Measurements from ENCODE around the gene GOLGA6B.
"Not testable (repeated sequence)": the region's sequence is repeated elsewhere in the genome, so short reads cannot be mapped to it uniquely, and the experiment has no call there.

The GOLGA6B gene

DNA sequence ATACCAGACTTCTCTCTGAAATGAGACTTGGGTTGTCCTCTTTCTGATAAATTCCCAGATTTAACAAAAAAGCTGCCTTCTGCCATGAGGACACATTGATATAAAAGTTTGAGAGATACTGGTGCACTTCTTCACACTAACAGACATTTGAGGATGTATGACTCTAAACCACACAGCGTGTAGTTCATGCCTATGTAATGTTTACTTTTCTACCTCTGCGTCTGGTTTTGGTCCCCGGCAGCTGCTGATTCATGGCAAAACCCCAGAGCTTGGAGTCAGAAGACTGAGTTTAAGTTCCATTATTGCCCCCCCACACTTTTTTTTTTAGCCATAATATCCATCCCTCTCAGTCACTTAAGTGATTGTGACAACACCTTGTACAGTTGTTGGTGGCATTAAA, 1.5 kb downstream of the GOLGA6B start:
- not testable (repeated sequence) for H3K9ac ChIP-seq; H3K4me2 ChIP-seq (ENCODE audit: low read length); H3K27ac ChIP-seq; H3K36me3 ChIP-seq (ENCODE audit: control insufficient read depth, insufficient read depth, low read length); H2AFZ ChIP-seq; H3K27me3 ChIP-seq (ENCODE audit: control insufficient read depth, insufficient read depth, low read length); H3K79me2 ChIP-seq; H3K4me3 ChIP-seq (ENCODE audit: low read depth, low read length); H3K9me3 ChIP-seq (ENCODE audit: control insufficient read depth, low read length); H3K4me1 ChIP-seq

DNA sequence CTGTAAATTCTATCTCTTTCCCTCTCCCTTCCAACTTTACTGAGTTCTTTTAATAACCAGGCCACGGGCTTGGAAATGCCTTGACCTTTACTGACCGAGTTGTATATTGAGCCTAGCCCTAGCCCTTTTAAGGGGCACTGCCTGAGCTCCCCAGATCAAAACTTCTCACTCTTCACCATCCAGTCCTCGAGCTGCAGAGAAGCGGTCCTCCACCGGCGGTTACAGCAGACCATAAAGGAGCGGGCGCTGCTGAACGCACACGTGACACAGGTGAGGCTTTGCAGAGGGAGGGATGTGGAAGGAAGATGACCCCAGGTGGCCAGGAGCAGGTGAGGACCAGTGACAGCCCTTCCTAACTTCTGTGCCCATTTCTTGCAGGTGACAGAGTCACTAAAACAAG, 6.6 kb downstream of the GOLGA6B start:
- not testable (repeated sequence) for H3K36me3 ChIP-seq (ENCODE audit: control insufficient read depth, insufficient read depth, low read length); H3K27me3 ChIP-seq (ENCODE audit: control insufficient read depth, insufficient read depth, low read length); H3K27ac ChIP-seq; H3K79me2 ChIP-seq; H3K4me1 ChIP-seq; H3K4me3 ChIP-seq (ENCODE audit: low read depth, low read length); H2AFZ ChIP-seq; H3K9me3 ChIP-seq (ENCODE audit: control insufficient read depth, low read length); H3K9ac ChIP-seq; H3K4me2 ChIP-seq (ENCODE audit: low read length)

DNA sequence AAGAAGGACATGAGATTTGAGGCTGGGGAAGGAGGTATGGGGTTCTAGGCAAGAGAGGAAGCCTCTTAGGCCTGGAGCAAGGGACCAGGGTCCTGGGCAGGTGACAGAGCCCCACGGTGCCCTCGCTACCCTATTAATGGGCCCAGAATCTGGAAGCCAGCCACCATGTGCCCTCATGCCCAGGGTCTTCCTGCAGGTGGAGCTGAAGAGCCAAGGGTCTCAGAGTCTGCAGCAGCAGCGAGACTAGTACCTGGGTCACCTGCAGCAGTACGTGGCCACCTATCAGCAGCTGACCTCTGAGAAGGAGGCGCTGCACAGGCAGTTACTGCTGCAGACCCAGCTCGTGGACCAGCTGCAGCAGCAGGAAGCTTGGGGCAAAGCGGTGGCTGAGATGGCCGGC, 9.4 kb downstream of the GOLGA6B start:
- H3K27me3 ChIP-seq (ENCODE audit: control insufficient read depth, insufficient read depth, low read length); H3K4me3 ChIP-seq (ENCODE audit: low read depth, low read length); H3K4me2 ChIP-seq (ENCODE audit: low read length); H3K36me3 ChIP-seq (ENCODE audit: control insufficient read depth, insufficient read depth, low read length); H3K27ac ChIP-seq; H3K4me1 ChIP-seq; H3K79me2 ChIP-seq; H2AFZ ChIP-seq; H3K9me3 ChIP-seq (ENCODE audit: control insufficient read depth, low read length); H3K9ac ChIP-seq: not testable (repeated sequence)

DNA sequence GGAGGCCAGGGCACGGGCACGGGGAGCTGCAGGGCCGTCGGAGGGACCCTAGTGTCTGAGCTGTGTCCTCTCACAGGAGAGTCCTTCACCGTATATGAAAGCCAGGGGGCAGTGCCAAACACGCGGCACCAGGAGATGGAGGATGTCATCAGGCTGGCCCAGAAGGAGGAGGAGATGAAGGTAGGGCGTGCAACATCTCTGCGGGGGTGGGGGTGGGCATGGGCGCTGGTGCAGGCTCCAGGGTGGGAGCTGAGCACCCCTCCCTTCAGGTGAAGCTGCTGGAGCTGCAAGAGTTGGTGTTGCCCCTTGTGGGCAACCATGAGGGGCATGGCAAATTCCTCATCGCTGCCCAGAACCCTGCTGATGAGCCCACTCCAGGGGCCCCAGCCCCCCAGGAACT, 11.2 kb downstream of the GOLGA6B start:
- not testable (repeated sequence) for H3K4me3 ChIP-seq (ENCODE audit: low read depth, low read length); H3K4me1 ChIP-seq; H3K9me3 ChIP-seq (ENCODE audit: control insufficient read depth, low read length); H2AFZ ChIP-seq; H3K27me3 ChIP-seq (ENCODE audit: control insufficient read depth, insufficient read depth, low read length); H3K4me2 ChIP-seq (ENCODE audit: low read length); H3K36me3 ChIP-seq (ENCODE audit: control insufficient read depth, insufficient read depth, low read length); H3K9ac ChIP-seq; H3K27ac ChIP-seq; H3K79me2 ChIP-seq

DNA sequence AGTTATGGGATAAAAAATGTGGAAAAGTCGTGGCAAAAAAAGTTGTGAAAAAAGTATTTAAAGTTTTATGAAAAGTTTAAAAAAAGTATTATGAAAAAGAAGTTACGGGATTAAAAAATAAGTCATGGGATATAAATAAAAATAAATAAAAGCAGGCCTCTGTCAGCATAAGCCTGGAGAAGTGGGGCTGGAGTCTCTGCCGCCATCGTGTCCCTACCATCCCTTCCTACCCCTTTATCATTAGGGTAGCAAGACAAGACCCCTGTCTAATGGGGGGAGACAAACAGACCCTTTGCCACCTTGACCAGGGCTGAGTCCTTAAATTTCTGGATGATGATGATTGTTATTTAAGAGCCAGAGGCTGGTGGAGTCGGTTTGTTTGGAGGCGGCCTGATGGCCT, 15.3 kb downstream of the GOLGA6B start:
- not testable (repeated sequence) for H3K79me2 ChIP-seq; H3K36me3 ChIP-seq (ENCODE audit: control insufficient read depth, insufficient read depth, low read length); H3K9me3 ChIP-seq (ENCODE audit: control insufficient read depth, low read length); H3K4me3 ChIP-seq (ENCODE audit: low read depth, low read length); H3K27me3 ChIP-seq (ENCODE audit: control insufficient read depth, insufficient read depth, low read length); H3K27ac ChIP-seq; H2AFZ ChIP-seq; H3K4me2 ChIP-seq (ENCODE audit: low read length); H3K9ac ChIP-seq; H3K4me1 ChIP-seq

DNA sequence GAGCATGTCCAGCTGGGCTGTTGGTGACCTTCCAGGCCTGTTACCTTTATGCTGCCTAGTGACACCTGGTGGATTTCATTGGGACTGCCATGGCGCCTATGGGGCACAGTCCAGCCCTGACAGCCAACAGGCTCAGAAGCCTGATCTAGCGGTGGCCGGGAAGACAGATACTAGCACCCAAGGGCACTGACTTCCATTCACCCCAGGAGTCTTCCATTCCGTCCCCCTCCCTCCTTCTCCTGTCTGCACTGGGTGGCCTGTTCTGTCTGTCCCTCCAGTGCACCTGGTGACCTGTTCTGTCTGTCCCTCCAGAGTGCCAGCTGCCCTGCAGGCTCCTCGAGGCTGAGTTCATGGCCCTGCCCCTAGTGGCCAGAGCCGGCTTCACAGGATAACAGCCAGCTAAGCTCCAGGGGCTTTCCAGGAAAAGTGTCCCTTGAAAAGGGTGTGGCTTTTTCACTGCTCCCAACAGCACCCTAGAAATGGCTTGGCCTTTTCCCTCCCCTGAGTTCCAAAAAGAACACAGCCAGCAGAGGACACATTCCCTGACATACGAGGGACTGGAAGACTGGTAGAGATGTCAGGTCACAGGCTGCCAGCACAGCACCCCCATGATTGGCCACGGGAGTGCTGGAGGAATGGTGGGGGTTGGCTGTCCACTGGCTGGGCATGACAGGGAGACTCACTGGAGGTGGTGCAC, 16.3 kb downstream of the GOLGA6B start:
- not testable (repeated sequence) for H3K9ac ChIP-seq; H3K36me3 ChIP-seq (ENCODE audit: control insufficient read depth, insufficient read depth, low read length); H3K27ac ChIP-seq; H3K4me1 ChIP-seq; H3K27me3 ChIP-seq (ENCODE audit: control insufficient read depth, insufficient read depth, low read length); H3K9me3 ChIP-seq (ENCODE audit: control insufficient read depth, low read length); H3K79me2 ChIP-seq
- Histone ChIP-seq H3K4me2 (ENCODE audit: low read length) (peak overlapping the region; percentile 67), H3K4me3 (ENCODE audit: low read depth, low read length) (peak overlapping the region; percentile 37), H2AFZ (peak overlapping the region; percentile 65)
- TF ChIP-seq, protein P1, sequence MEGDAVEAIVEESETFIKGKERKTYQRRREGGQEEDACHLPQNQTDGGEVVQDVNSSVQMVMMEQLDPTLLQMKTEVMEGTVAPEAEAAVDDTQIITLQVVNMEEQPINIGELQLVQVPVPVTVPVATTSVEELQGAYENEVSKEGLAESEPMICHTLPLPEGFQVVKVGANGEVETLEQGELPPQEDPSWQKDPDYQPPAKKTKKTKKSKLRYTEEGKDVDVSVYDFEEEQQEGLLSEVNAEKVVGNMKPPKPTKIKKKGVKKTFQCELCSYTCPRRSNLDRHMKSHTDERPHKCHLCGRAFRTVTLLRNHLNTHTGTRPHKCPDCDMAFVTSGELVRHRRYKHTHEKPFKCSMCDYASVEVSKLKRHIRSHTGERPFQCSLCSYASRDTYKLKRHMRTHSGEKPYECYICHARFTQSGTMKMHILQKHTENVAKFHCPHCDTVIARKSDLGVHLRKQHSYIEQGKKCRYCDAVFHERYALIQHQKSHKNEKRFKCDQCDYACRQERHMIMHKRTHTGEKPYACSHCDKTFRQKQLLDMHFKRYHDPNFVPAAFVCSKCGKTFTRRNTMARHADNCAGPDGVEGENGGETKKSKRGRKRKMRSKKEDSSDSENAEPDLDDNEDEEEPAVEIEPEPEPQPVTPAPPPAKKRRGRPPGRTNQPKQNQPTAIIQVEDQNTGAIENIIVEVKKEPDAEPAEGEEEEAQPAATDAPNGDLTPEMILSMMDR (IDR thresholded peaks at IDR 0.05): peak; percentile 64

DNA sequence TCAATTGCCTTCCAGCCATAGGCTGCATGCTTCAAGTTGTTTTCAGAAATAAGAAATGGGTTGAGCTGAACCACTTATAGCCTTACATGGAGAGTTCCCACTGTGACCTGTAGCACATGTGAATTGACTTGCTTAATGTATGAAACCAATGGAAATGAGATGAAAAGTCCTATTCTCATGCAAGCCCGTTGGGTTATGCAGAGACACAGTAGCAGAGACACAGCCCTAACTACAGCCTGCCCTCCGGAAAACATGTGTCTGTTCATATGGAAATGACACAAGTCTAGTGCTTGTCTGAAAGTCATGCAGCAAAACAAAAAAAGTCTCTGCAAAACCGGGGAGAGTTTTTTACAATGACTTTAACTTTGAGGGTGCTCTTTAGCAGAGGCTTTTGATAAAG, 17.0 kb downstream of the GOLGA6B start:
- Histone ChIP-seq H2AFZ (no peak overlapping the region), H3K4me3 (ENCODE audit: low read depth, low read length) (no peak overlapping the region)

More for the DNA sequence above, 17.0 kb downstream of the GOLGA6B start:
- H3K9me3 ChIP-seq (ENCODE audit: control insufficient read depth, low read length): no peaks in the 10 kb centered on the region
- H3K36me3 ChIP-seq (ENCODE audit: control insufficient read depth, insufficient read depth, low read length): no peaks in the 10 kb centered on the region
- TF ChIP-seq, protein P1 (IDR thresholded peaks at IDR 0.05): no peak
- H3K4me1 ChIP-seq: peaks cover 2% of the 10 kb centered on the region
- no peak overlapping the region for H3K9ac ChIP-seq
- no peak overlapping the region for H3K27ac ChIP-seq
- H3K4me2 ChIP-seq (ENCODE audit: low read length): no peak overlapping the region
- no peaks in the 10 kb centered on the region for H3K79me2 ChIP-seq
- no peaks in the 10 kb centered on the region for H3K27me3 ChIP-seq (ENCODE audit: control insufficient read depth, insufficient read depth, low read length)
